Activated CD8-positive, alpha-beta T cell treated with anti-CD3 and anti-CD28 coated beads for 36 hours (primary cell): ENCODE measurements around the gene MCTP1. TPM values are rescaled to one million over a fixed set of nuclear protein-coding genes. Genes with fewer than 3 reads are reported as not detected.

Experiments used
- ATAC-seq: fragments of 200-7000 bp; cut with Tn5 transposase; one replicate; pipeline ENCODE4 v1.10.0; 2021; ENCODE audit warnings: mild to moderate bottlenecking, moderate library complexity
- CTCF ChIA-PET: fragments of 350-600 bp; sonication (Branson Sonifier 250); formaldehyde crosslinking; loops from one replicate; lab custom pipeline; 2021; ENCODE audit warnings: antibody characterized with exemption; lab: Charles Lee
- POLR2A ChIA-PET: fragments of 350-600 bp; sonication (Branson Sonifier 250); formaldehyde crosslinking; loops from one replicate; lab custom pipeline; 2021; ENCODE audit warnings: antibody characterized with exemption; lab: Charles Lee
- DNase-seq: peaks from one replicate; pipeline ENCODE4 v3.0.0-alpha.2; 2020
- H3K27ac Mint-ChIP-seq: one replicate; pipeline ENCODE4 v1.8.0; 2021; ENCODE audit warnings: mild to moderate bottlenecking, mixed read lengths
- H3K27me3 Mint-ChIP-seq: one replicate; pipeline ENCODE4 v1.8.0; 2021; ENCODE audit warnings: mixed read lengths
- H3K36me3 Mint-ChIP-seq: one replicate; pipeline ENCODE4 v1.8.0; 2021; ENCODE audit warnings: low read depth, mixed read lengths
- H3K4me1 Mint-ChIP-seq: one replicate; pipeline ENCODE4 v1.8.0; 2021; ENCODE audit warnings: low read depth, mixed read lengths
- H3K4me3 Mint-ChIP-seq: one replicate; pipeline ENCODE4 v1.8.0; 2021; ENCODE audit warnings: mild to moderate bottlenecking, moderate library complexity, mixed read lengths
- H3K9me3 Mint-ChIP-seq: one replicate; pipeline ENCODE4 v1.8.0; 2021; ENCODE audit warnings: mixed read lengths
- intact Hi-C: fragments of 100-400 bp; cut with micrococcal nuclease; formaldehyde crosslinking; loops from one replicate; pipeline ENCODE4 v1.10.0; 2022
- total RNA-seq, 2 experiments: library from RNA; stranded (reverse); gene quantifications; one replicate each; pipeline ENCODE4 v1.2.3, GENCODE V29; 2021
- TF ChIP-seq, protein P1 (sequence below): fragments of 200-600 bp; IDR thresholded peaks from one replicate; pipeline ENCODE4 v1.8.0; 2022; ENCODE audit warnings: antibody characterized with exemption, mild to moderate bottlenecking

MCTP1 gene
- total RNA-seq, 2 experiments from 2014 or later: 0.20 to 0.40 TPM

DNA sequence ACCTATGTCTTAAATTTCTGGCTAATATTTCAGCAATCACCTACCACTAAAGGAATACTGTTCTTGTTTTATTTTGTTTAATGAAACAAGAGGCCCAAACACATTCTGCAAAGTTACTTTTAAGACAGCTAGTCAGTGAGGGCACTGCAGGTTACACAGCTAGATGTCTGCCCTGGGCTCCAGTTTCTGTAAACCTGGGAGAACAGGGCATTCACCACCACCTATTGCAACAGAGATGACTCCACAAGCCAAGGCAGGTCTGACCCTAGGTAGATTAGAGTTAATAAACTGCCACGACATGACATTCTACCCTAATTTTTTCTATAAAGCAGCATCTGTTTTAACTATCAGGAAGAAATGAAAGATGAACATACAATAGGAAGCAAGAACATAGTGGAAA lies 575.6 kb downstream of the MCTP1 start:
- Mint-ChIP-seq H3K36me3 (peaks cover 11% of the 10 kb centered on the region), H3K27ac (no peak overlapping the region), H3K4me1 (no peaks in the 10 kb centered on the region), H3K27me3 (no peaks in the 10 kb centered on the region), H3K4me3 (no peak overlapping the region), H3K9me3 (no peaks in the 10 kb centered on the region)
- ATAC-seq: no peak
- intact Hi-C loops: no loop called here
- POLR2A ChIA-PET: no interaction called here
- no peak for DNase-seq
- CTCF ChIA-PET: interaction anchor here (2.0 kb wide), 1 partner anchor 29 kb away, joined by 8 read pairs; no protein-coding TSS in a partner anchor
- TF ChIP-seq, protein P1, sequence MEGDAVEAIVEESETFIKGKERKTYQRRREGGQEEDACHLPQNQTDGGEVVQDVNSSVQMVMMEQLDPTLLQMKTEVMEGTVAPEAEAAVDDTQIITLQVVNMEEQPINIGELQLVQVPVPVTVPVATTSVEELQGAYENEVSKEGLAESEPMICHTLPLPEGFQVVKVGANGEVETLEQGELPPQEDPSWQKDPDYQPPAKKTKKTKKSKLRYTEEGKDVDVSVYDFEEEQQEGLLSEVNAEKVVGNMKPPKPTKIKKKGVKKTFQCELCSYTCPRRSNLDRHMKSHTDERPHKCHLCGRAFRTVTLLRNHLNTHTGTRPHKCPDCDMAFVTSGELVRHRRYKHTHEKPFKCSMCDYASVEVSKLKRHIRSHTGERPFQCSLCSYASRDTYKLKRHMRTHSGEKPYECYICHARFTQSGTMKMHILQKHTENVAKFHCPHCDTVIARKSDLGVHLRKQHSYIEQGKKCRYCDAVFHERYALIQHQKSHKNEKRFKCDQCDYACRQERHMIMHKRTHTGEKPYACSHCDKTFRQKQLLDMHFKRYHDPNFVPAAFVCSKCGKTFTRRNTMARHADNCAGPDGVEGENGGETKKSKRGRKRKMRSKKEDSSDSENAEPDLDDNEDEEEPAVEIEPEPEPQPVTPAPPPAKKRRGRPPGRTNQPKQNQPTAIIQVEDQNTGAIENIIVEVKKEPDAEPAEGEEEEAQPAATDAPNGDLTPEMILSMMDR: no peak

DNA sequence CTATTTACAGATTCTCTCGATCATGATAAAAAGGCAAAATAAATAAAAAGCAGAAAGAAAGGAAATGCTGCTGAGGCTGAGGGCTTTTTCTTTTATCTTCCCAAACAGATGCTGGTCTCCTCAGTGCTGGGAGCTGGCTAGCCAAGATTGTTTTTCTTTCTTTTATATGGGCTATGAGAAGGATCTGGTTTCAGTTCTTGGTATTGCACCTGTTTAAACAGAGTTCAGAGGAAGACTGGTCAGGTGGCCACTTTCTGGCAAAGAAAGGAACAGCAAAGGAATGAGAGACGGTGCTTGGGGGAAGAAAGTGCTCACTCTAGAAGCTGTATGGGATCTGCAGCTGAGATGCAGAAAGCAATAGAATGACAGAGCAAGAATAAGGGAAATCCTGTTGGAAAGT lies 577.5 kb downstream of the MCTP1 start:
- no peak overlapping the region for H3K27ac Mint-ChIP-seq
- peaks cover 3% of the 10 kb centered on the region for H3K4me1 Mint-ChIP-seq
- H3K27me3 Mint-ChIP-seq: no peaks in the 10 kb centered on the region
- no peak overlapping the region for H3K4me3 Mint-ChIP-seq
- TF ChIP-seq, protein P1: no peak
- ChIA-PET CTCF (no interaction called here), POLR2A (no interaction called here)
- no peak for DNase-seq
- intact Hi-C loops: no loop called here
- no peaks in the 10 kb centered on the region for H3K9me3 Mint-ChIP-seq
- ATAC-seq: no peak
- peaks cover 10% of the 10 kb centered on the region for H3K36me3 Mint-ChIP-seq

DNA sequence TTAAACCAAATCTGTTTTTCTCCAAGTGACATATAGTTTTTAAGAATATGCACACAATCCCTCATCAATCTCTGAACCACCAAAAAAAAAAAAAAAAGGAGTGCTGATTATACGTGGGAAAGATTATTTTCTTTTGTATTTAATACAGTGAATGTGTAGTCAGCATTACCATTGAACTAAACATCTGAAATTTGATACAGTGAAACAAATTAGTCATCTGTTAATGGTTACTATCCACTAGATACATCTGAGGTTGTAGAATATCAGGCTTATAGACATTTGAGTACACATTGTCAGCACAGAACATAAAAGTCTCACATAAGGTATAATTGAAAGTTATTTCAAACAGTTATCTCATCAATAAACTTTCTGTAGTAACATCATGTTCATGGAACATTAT lies 579.5 kb downstream of the MCTP1 start:
- H3K4me1 Mint-ChIP-seq: peaks cover 6% of the 10 kb centered on the region
- H3K27me3 Mint-ChIP-seq: no peaks in the 10 kb centered on the region
- CTCF ChIA-PET: no interaction called here
- POLR2A ChIA-PET: no interaction called here
- no peak overlapping the region for H3K27ac Mint-ChIP-seq
- intact Hi-C loops: no loop called here
- TF ChIP-seq, protein P1: no peak
- H3K36me3 Mint-ChIP-seq: peaks cover 10% of the 10 kb centered on the region
- H3K9me3 Mint-ChIP-seq: no peaks in the 10 kb centered on the region
- DNase-seq (no peak), ATAC-seq (no peak)
- H3K4me3 Mint-ChIP-seq: no peak overlapping the region

DNA sequence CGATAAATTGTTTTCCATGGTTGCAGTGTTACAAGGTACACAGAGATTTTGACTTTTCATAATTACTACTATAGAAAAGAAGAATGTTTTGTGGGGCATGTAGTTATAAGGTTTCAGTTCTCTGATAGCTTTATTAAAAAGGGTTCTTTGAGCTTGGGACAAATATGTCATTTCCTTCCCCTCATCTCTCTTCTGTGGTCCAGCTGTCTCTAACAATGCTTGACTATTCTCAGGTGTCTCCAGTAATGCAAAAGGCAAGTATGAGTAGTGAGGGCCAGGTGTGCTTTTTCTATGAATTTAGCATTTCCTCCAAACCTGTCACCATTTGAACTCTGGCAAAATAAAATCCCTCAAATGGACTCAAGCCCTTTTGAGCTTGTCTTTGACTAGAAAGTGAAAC lies 582.2 kb downstream of the MCTP1 start:
- POLR2A ChIA-PET: no interaction called here
- DNase-seq (no peak), ATAC-seq (no peak)
- Mint-ChIP-seq H3K9me3 (no peaks in the 10 kb centered on the region), H3K4me3 (no peak overlapping the region), H3K4me1 (peaks cover 8% of the 10 kb centered on the region), H3K27me3 (no peaks in the 10 kb centered on the region), H3K36me3 (peaks cover 6% of the 10 kb centered on the region), H3K27ac (no peak overlapping the region)
- CTCF ChIA-PET: interaction anchor here (0.9 kb wide), 1 partner anchor 172 kb away, joined by 3 read pairs; no protein-coding TSS in a partner anchor
- TF ChIP-seq, protein P1: no peak
- intact Hi-C loops: no loop called here

DNA sequence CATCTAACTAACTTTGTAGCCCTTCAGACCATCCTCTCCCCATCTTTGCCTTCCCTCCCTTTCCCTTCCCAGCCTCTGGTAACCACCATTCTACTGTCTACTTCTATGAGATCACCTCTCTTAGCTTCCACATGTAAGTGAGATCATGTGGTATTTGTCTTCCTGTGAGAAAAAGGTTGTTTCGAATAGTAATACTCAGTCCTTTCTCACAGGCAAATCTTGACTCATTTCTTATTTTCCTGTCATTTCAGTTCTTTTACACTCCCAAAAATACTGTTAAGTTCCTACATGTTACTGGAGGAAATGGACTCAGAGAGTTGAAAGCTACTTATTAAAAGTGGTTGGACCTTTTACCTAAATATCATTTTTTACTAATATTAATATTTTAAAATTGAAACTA lies 584.3 kb downstream of the MCTP1 start:
- TF ChIP-seq, protein P1: no peak
- H3K36me3 Mint-ChIP-seq: peaks cover 6% of the 10 kb centered on the region
- POLR2A ChIA-PET: interaction anchor here (0.6 kb wide), 1 partner anchor 109 kb away, joined by 3 read pairs; no protein-coding TSS in a partner anchor
- CTCF ChIA-PET: interaction anchor here (1.8 kb wide), 1 partner anchor 37 kb away, joined by 8 read pairs; no protein-coding TSS in a partner anchor
- H3K9me3 Mint-ChIP-seq: no peaks in the 10 kb centered on the region
- no peak overlapping the region for H3K4me3 Mint-ChIP-seq
- peak overlapping the region; percentile 43 for H3K27ac Mint-ChIP-seq
- DNase-seq (no peak), ATAC-seq (peak; percentile 67)
- intact Hi-C loops: no loop called here
- peaks cover 8% of the 10 kb centered on the region for H3K4me1 Mint-ChIP-seq
- H3K27me3 Mint-ChIP-seq: no peaks in the 10 kb centered on the region
